ENCODE data around the gene RAB40C. TPM values are rescaled to one million over a fixed set of nuclear protein-coding genes. Genes with fewer than 3 reads are reported as not detected.

The RAB40C gene
- total and polyA plus RNA-seq, 2 donors from 2014 or later = 18.1 to 24.0 TPM

DNA sequence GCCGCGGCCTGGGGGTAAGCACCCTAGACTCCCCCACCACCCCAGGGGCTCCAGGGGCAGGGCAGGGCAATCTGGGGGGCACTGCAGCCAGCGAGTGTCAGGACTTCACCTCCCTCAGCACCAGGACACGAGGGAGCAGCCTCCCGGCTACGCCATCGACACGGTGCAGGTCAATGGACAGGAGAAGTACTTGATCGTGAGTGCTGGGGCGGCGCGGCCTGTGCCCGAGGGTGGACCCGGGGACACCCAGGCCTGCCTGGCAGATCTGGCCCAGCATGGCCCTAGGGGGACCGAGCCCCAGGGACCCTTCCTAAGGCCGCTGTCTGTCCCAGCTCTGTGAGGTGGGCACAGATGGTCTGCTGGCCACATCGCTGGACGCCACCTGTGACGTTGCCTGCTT is 82.5 kb downstream of the RAB40C start:
- intact Hi-C loops (cut with DNase I) = no loop called here
- H3K27ac ChIP-seq (ENCODE audit: low read depth in 2 of 2, low read length in 2 of 2) = no peak overlapping the region
- no peak for FAIRE-seq
- H3K36me3 ChIP-seq (ENCODE audit: control insufficient read depth in 2 of 3, insufficient read depth in 3 of 3, low read length in 3 of 3) = peaks cover 0 to 12% (median 10%) of the 10 kb centered on the region in 3 donors
- TF ChIP-seq, protein P1, sequence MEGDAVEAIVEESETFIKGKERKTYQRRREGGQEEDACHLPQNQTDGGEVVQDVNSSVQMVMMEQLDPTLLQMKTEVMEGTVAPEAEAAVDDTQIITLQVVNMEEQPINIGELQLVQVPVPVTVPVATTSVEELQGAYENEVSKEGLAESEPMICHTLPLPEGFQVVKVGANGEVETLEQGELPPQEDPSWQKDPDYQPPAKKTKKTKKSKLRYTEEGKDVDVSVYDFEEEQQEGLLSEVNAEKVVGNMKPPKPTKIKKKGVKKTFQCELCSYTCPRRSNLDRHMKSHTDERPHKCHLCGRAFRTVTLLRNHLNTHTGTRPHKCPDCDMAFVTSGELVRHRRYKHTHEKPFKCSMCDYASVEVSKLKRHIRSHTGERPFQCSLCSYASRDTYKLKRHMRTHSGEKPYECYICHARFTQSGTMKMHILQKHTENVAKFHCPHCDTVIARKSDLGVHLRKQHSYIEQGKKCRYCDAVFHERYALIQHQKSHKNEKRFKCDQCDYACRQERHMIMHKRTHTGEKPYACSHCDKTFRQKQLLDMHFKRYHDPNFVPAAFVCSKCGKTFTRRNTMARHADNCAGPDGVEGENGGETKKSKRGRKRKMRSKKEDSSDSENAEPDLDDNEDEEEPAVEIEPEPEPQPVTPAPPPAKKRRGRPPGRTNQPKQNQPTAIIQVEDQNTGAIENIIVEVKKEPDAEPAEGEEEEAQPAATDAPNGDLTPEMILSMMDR (IDR thresholded peaks at IDR 0.05; ENCODE audit: borderline replicate concordance, extremely low read depth, insufficient read depth) = no peak
- H3K9ac ChIP-seq (ENCODE audit: low read length in 3 of 3) = no peak overlapping the region
- no peak overlapping the region for H3K4me3 ChIP-seq (ENCODE audit: low read length in 3 of 3)
- no peaks in the 10 kb centered on the region for H3K9me3 ChIP-seq (ENCODE audit: control insufficient read depth in 2 of 3, insufficient read depth in 1 of 3, low read length in 3 of 3)
- DNase-seq = no peak
- H3K27me3 ChIP-seq (ENCODE audit: control insufficient read depth, insufficient read depth, low read length) = no peaks in the 10 kb centered on the region
- H3K4me1 ChIP-seq (ENCODE audit: control insufficient read depth in 2 of 3, insufficient read depth in 2 of 3, low read depth in 1 of 3, low read length in 3 of 3) = peaks cover 0 to 17% (median 4%) of the 10 kb centered on the region in 3 donors

DNA sequence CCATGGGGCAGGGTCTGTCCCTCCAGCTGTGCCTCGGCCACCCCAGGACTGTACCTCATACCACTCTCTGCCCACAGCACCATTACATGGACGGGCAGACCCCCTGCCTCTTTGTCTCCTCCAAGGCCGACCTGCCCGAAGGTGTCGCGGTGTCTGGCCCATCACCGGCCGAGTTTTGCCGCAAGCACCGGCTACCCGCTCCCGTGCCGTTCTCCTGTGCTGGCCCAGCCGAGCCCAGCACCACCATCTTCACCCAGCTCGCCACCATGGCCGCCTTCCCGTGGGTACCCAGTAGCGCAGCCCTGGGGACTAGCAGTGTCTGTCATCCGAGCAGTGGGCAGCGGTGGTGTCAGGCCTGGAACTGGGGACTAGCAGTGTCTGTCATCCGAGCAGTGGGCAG is 83.0 kb downstream of the RAB40C start:
- no peak overlapping the region for H3K9ac ChIP-seq (ENCODE audit: low read length in 3 of 3)
- peaks cover 0 to 15% (median 0%) of the 10 kb centered on the region in 3 donors for H3K4me1 ChIP-seq (ENCODE audit: control insufficient read depth in 2 of 3, insufficient read depth in 2 of 3, low read depth in 1 of 3, low read length in 3 of 3)
- TF ChIP-seq, protein P1 (IDR thresholded peaks at IDR 0.05; ENCODE audit: borderline replicate concordance, extremely low read depth, insufficient read depth) = no peak
- no peaks in the 10 kb centered on the region for H3K27me3 ChIP-seq (ENCODE audit: control insufficient read depth, insufficient read depth, low read length)
- DNase-seq (no peak), FAIRE-seq (no peak)
- no peak overlapping the region for H3K4me3 ChIP-seq (ENCODE audit: low read length in 3 of 3)
- peaks cover 0 to 12% (median 10%) of the 10 kb centered on the region in 3 donors for H3K36me3 ChIP-seq (ENCODE audit: control insufficient read depth in 2 of 3, insufficient read depth in 3 of 3, low read length in 3 of 3)
- H3K9me3 ChIP-seq (ENCODE audit: control insufficient read depth in 2 of 3, insufficient read depth in 1 of 3, low read length in 3 of 3) = no peaks in the 10 kb centered on the region
- intact Hi-C loops (cut with DNase I) = no loop called here
- no peak overlapping the region for H3K27ac ChIP-seq (ENCODE audit: low read depth in 2 of 2, low read length in 2 of 2)

- FAIRE-seq = no peak
- H3K4me1 ChIP-seq (ENCODE audit: control insufficient read depth in 2 of 3, insufficient read depth in 2 of 3, low read depth in 1 of 3, low read length in 3 of 3) = peaks cover 0 to 15% (median 0%) of the 10 kb centered on the region in 3 donors
- H3K27ac ChIP-seq (ENCODE audit: low read depth in 2 of 2, low read length in 2 of 2) = no peak overlapping the region
- intact Hi-C loops (cut with DNase I) = no loop called here
- TF ChIP-seq, protein P1 (IDR thresholded peaks at IDR 0.05; ENCODE audit: borderline replicate concordance, extremely low read depth, insufficient read depth) = no peak
- H3K9me3 ChIP-seq (ENCODE audit: control insufficient read depth in 2 of 3, insufficient read depth in 1 of 3, low read length in 3 of 3) = no peaks in the 10 kb centered on the region
- H3K4me3 ChIP-seq (ENCODE audit: low read length in 3 of 3) = no peak overlapping the region
- H3K27me3 ChIP-seq (ENCODE audit: control insufficient read depth, insufficient read depth, low read length) = no peaks in the 10 kb centered on the region
- H3K9ac ChIP-seq (ENCODE audit: low read length in 3 of 3) = no peak overlapping the region
- peaks cover 0 to 12% (median 10%) of the 10 kb centered on the region in 3 donors for H3K36me3 ChIP-seq (ENCODE audit: control insufficient read depth in 2 of 3, insufficient read depth in 3 of 3, low read length in 3 of 3)
- no peak for DNase-seq
Measured at GRCh38 chr16:673399-673991, 83.6 kb downstream of the RAB40C start.

All from kidney (tissue), 14 donors.